ENCODE data around the gene PEPD.

Gene PEPD

GRCh38 chr19:33545217-33545981 lies 23.8 kb upstream of the PEPD start:
- no peak for DNase-seq

- no peak for DNase-seq
Observed at GRCh38 chr19:33535226-33535625, 13.6 kb upstream of the PEPD start.

- no peak for DNase-seq
Observed at GRCh38 chr19:33532859-33533460, 11.4 kb upstream of the PEPD start.

GRCh38 chr19:33530842-33531241 lies 9.3 kb upstream of the PEPD start:
- DNase-seq, result no peak

GRCh38 chr19:33530296-33530695 lies 8.7 kb upstream of the PEPD start:
- DNase-seq, result no peak

GRCh38 chr19:33529094-33529676 lies 7.6 kb upstream of the PEPD start:
- no peak for DNase-seq

- no peak for DNase-seq
Observed at GRCh38 chr19:33528404-33528803, 6.8 kb upstream of the PEPD start.

GRCh38 chr19:33527125-33527524 lies 5.5 kb upstream of the PEPD start:
- no peak for DNase-seq

GRCh38 chr19:33524024-33524664 lies 2.6 kb upstream of the PEPD start:
- no peak for DNase-seq

- DNase-seq, result no peak
Observed at GRCh38 chr19:33523167-33523566, 1.6 kb upstream of the PEPD start.

- DNase-seq, result no peak
Observed at GRCh38 chr19:33522371-33522662, 726 bp upstream of the PEPD start.

- DNase-seq, result no peak
Observed at GRCh38 chr19:33520844-33521479, 629 bp downstream of the PEPD start.

- DNase-seq, result no peak
Observed at GRCh38 chr19:33520048-33520643, 1.4 kb downstream of the PEPD start.

- no peak for DNase-seq
Observed at GRCh38 chr19:33519416-33519815, 2.2 kb downstream of the PEPD start.

- DNase-seq, result no peak
Observed at GRCh38 chr19:33518541-33518940, 3.0 kb downstream of the PEPD start.

- no peak for DNase-seq
Observed at GRCh38 chr19:33517922-33518321, 3.7 kb downstream of the PEPD start.

- no peak for DNase-seq
Observed at GRCh38 chr19:33515921-33516320, 5.7 kb downstream of the PEPD start.

- peak; percentile 13 for DNase-seq
Observed at GRCh38 chr19:33514885-33515551, 6.6 kb downstream of the PEPD start.

- no peak for DNase-seq
Observed at GRCh38 chr19:33513424-33513823, 8.2 kb downstream of the PEPD start.

- DNase-seq, result no peak
Observed at GRCh38 chr19:33512580-33513137, 8.9 kb downstream of the PEPD start.

- no peak for DNase-seq
Observed at GRCh38 chr19:33512021-33512420, 9.6 kb downstream of the PEPD start.

GRCh38 chr19:33511346-33511745 lies 10.2 kb downstream of the PEPD start:
- DNase-seq, result no peak
